ENCODE measurements around the gene SUMO2. TPM values are rescaled to one million over a fixed set of nuclear protein-coding genes. Genes with fewer than 3 reads are reported as not detected.

The SUMO2 gene
- total and polyA plus RNA-seq, 2 of the 8 experiments (the other 6 are each of a cell fraction or from before 2014, with no cell fraction given): 184 to 779 TPM

DNA sequence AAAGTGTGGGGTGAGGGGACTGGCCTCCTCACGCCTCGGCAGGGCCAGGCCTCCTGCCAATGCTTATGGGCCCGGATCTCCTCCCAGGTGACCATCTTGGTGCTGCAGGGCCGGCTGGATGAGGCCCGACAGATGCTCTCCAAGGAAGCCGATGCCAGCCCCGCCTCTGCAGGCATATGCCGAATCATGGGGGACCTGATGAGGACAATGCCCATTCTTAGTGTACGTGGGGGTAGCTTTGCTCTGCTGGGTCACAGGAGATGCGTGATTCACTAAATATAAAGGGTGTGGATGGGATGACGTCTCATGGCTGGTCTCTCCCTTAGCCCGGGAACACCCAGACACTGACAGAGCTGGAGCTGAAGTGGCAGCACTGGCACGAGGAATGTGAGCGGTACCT lies 42.3 kb upstream of the SUMO2 start:
- Histone ChIP-seq H4K91ac (replicated peaks; ENCODE audit: insufficient read length, low read length) (no peak overlapping the region), H3K9ac (replicated peaks in 1 of 4; ENCODE audit: extremely low read depth in 1 of 4, low read depth in 3 of 4, low read length in 3 of 4) (no peak overlapping the region), H3K4ac (replicated peaks; ENCODE audit: insufficient read length, low read depth, low read length) (no peak overlapping the region), H3K36me3 (ENCODE audit: control insufficient read depth in 2 of 4, insufficient read depth in 4 of 4, low read length in 3 of 4) (peaks cover 11 to 58% (median 38%) of the 10 kb centered on the region in 4 experiments; a peak in 7 of 8 replicates), H3K4me3 (ENCODE audit: extremely low read depth in 1 of 4, insufficient read depth in 2 of 4, low read depth in 3 of 4, low read length in 4 of 4) (no peak overlapping the region), H3K79me1 (ENCODE audit: low read depth, low read length) (no peaks in the 10 kb centered on the region), H3K23me2 (ENCODE audit: low read depth, low read length) (no peaks in the 10 kb centered on the region), H2AK5ac (ENCODE audit: low read depth, low read length) (no peak overlapping the region), H2BK15ac (ENCODE audit: low read length) (no peak overlapping the region), H3K27me3 (replicated peaks in 1 of 4; ENCODE audit: control insufficient read depth in 3 of 4, extremely low read depth in 1 of 4, insufficient read depth in 3 of 4, low read length in 3 of 4) (no peaks in the 10 kb centered on the region), H4K20me1 (replicated peaks in 1 of 2; ENCODE audit: control insufficient read depth in 1 of 2, insufficient read depth in 2 of 2, low read length in 2 of 2) (peaks cover 0 to 9% of the 10 kb centered on the region in 2 experiments), H2BK12ac (ENCODE audit: low read depth, low read length) (no peak overlapping the region), H2BK5ac (ENCODE audit: low read depth, low read length) (no peak overlapping the region), H2BK20ac (ENCODE audit: low read length) (no peak overlapping the region), H3K27ac (ENCODE audit: low read depth, low read length) (no peak overlapping the region), H3K9me3 (ENCODE audit: insufficient read depth in 2 of 2, low read depth in 1 of 2, low read length in 1 of 2) (no peaks in the 10 kb centered on the region), H2AFZ (ENCODE audit: low read length) (no peak overlapping the region), H3K4me2 (ENCODE audit: insufficient read depth in 1 of 2, low read depth in 2 of 2, low read length in 2 of 2) (no peak overlapping the region), H3K4me1 (replicated peaks in 1 of 4; ENCODE audit: control insufficient read depth in 3 of 4, insufficient read depth in 4 of 4, low read length in 3 of 4) (no peaks in the 10 kb centered on the region), H4K5ac (ENCODE audit: insufficient read length, low read depth, low read length) (no peak overlapping the region), H2BK120ac (replicated peaks; ENCODE audit: low read depth, low read length) (no peak overlapping the region), H3K23ac (ENCODE audit: insufficient read length) (no peak overlapping the region), H3K14ac (ENCODE audit: insufficient read length) (no peak overlapping the region), H3K56ac (replicated peaks; ENCODE audit: insufficient read length, low read depth, low read length) (no peak overlapping the region), H3K18ac (ENCODE audit: extremely low read depth, low read length) (no peak overlapping the region), H3K79me2 (ENCODE audit: control insufficient read depth in 1 of 2, insufficient read depth in 2 of 2, low read length in 2 of 2) (no peaks in the 10 kb centered on the region), H4K8ac (ENCODE audit: extremely low read depth, insufficient read depth, low read length) (no peak overlapping the region)
- FAIRE-seq (no peak), DNase-seq (ENCODE audit: low read depth in 1 of 2, low spot score in 2 of 2) (no peak)
- POLR2A ChIA-PET (ENCODE audit: partially characterized antibody): interaction anchor here (1.4 to 1.8 kb wide), 4 partner anchors 10 to 36 kb away, joined by 3 to 9 read pairs (median 4); partner anchors contain the start of genes GGA3 and MRPS7
- CTCF ChIA-PET (ENCODE audit: partially characterized antibody): interaction anchor here (0.7 to 6.4 kb wide), 5 partner anchors 9 to 111 kb away, joined by 3 to 56 read pairs (median 5); no protein-coding TSS in a partner anchor
- 90% methylated on average over 14 of the region's 14 CpGs; no CpG with 5 or more reads in 1 of the 2 experiments for WGBS, 2 experiments (ENCODE audit: extremely low coverage in 1 of 2, insufficient coverage in 1 of 2, insufficient read length in 1 of 2, insufficient replicate concordance in 2 of 2, low coverage in 1 of 2, low lambda C conversion rate in 2 of 2, missing lambda C conversion rate in 1 of 2)
- TF ChIP-seq RAD21 (IDR thresholded peaks at IDR 0.05 in 1 of 2, conservative IDR thresholded peaks at IDR 0.05 in 1 of 2; ENCODE audit: low read depth in 2 of 2, low read length in 2 of 2) (no peak), POLR2A (IDR thresholded peaks at IDR 0.05; ENCODE audit: control extremely low read depth in 1 of 2, low read depth in 2 of 2, low read length in 2 of 2) (no peak), TAF1 (IDR thresholded peaks at IDR 0.05; ENCODE audit: low read depth, low read length) (no peak), TEAD4 (IDR thresholded peaks at IDR 0.05; ENCODE audit: low read depth, low read length) (no peak), SIN3A (conservative IDR thresholded peaks at IDR 0.05 in 1 of 2, IDR thresholded peaks at IDR 0.05 in 1 of 2; ENCODE audit: low read depth in 1 of 2, low read length in 2 of 2) (no peak), SIRT6 (IDR thresholded peaks at IDR 0.05; ENCODE audit: low read length) (no peak), KDM5A (IDR thresholded peaks at IDR 0.05; ENCODE audit: low read length) (no peak)
- TF ChIP-seq, protein P1, sequence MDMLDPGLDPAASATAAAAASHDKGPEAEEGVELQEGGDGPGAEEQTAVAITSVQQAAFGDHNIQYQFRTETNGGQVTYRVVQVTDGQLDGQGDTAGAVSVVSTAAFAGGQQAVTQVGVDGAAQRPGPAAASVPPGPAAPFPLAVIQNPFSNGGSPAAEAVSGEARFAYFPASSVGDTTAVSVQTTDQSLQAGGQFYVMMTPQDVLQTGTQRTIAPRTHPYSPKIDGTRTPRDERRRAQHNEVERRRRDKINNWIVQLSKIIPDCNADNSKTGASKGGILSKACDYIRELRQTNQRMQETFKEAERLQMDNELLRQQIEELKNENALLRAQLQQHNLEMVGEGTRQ (IDR thresholded peaks at IDR 0.05; ENCODE audit: low read length): no peak
- TF ChIP-seq, protein P2, sequence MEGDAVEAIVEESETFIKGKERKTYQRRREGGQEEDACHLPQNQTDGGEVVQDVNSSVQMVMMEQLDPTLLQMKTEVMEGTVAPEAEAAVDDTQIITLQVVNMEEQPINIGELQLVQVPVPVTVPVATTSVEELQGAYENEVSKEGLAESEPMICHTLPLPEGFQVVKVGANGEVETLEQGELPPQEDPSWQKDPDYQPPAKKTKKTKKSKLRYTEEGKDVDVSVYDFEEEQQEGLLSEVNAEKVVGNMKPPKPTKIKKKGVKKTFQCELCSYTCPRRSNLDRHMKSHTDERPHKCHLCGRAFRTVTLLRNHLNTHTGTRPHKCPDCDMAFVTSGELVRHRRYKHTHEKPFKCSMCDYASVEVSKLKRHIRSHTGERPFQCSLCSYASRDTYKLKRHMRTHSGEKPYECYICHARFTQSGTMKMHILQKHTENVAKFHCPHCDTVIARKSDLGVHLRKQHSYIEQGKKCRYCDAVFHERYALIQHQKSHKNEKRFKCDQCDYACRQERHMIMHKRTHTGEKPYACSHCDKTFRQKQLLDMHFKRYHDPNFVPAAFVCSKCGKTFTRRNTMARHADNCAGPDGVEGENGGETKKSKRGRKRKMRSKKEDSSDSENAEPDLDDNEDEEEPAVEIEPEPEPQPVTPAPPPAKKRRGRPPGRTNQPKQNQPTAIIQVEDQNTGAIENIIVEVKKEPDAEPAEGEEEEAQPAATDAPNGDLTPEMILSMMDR (IDR thresholded peaks at IDR 0.05; ENCODE audit: control extremely low read depth in 1 of 3, insufficient read depth in 1 of 3, low read depth in 1 of 3, low read length in 3 of 3): no peak
- TF ChIP-seq, protein P3, sequence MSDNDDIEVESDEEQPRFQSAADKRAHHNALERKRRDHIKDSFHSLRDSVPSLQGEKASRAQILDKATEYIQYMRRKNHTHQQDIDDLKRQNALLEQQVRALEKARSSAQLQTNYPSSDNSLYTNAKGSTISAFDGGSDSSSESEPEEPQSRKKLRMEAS (IDR thresholded peaks at IDR 0.05): no peak

Measured in H1 (cell line).